ENCODE measurements around the gene RPS6KA2.
"Not testable (repeated sequence)": the region's sequence is repeated elsewhere in the genome, so short reads cannot be mapped to it uniquely, and the experiment has no call there.

Gene RPS6KA2

GRCh38 chr6:166366921-166367320, 260.1 kb downstream of the RPS6KA2 start:
- no peak for DNase-seq (ENCODE audit: low spot score)

- no peak for DNase-seq (ENCODE audit: low spot score)
These were observed 261.2 kb downstream of the RPS6KA2 start for GRCh38 chr6:166365806-166366205.

GRCh38 chr6:166365221-166365620, 261.8 kb downstream of the RPS6KA2 start:
- DNase-seq (ENCODE audit: low spot score) = peak; percentile 60

GRCh38 chr6:166364456-166364855, 262.6 kb downstream of the RPS6KA2 start:
- peak; percentile 41 for DNase-seq (ENCODE audit: low spot score)

GRCh38 chr6:166362427-166362826, 264.6 kb downstream of the RPS6KA2 start:
- DNase-seq (ENCODE audit: low spot score) = not testable (repeated sequence)

- DNase-seq (ENCODE audit: low spot score) = no peak
These were observed 266.0 kb downstream of the RPS6KA2 start for GRCh38 chr6:166361077-166361429.

- DNase-seq (ENCODE audit: low spot score) = no peak
These were observed 266.6 kb downstream of the RPS6KA2 start for GRCh38 chr6:166360243-166361076.
